ENCODE measurements around the gene ERAP2. TPM values are rescaled to one million over a fixed set of nuclear protein-coding genes. Genes with fewer than 3 reads are reported as not detected.

Gene ERAP2
- total RNA-seq, 1 experiment from 2014 or later, result 15.5 TPM

DNA sequence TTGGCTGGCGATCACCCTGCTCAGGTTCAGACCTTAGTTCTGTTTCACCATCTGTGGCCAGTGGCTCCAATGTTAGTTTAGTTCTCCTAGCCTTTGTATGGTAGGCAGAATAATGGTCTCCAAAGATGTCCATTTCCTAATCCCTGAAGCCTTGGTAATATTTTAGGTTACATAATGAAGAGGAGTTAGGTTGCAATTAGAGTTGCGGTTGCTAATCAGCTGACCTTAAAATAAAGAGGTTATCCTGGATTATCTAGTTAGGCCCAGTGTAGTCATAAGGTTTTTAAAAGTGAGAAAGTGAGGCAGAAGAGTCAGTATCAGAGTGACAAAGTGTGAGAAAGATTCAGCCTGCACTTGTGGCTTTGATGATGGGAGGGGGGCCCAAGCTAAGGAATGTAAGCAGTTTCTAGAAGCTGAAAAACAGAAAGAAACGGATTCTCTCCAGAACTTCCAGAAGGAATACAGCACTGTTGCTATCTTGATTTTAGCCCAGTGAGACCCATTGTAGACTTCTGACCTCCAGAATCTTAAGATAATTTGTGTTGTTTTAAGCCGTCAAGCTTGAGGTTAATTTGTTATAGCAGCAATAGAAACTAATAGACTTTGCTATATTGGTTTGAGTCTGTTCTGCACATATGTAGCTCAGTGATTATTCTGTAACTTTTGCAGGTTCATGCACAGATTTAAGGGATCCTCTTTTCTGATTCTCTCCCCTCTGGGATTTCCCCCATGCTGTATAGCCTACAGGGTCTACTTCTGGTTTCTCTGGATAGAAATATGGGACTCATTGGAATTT lies 81.2 kb downstream of the ERAP2 start:
- in situ Hi-C loops (cut with HindIII; ENCODE audit: low pct_unique_long_range_greater_than_20kb, low sequenced_read_pairs), result no loop called here

DNA sequence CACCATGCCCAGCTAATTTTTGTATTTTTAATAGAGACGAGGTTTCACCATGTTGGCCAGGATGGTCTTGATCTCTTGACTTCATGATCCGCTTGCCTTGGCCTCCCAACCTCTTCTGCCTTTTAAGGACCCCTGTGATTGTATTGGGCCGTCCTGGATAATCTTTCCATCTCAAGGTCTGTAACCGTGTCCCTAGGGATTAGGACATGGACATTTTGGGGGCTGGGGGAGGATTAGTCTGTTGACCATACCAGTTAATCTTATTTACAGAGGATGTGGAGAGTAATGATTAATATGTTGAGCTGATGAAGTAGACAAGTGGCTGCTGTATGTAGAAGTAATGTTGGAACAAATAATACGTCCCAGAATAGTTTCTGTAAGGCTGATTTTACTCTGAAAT lies 82.7 kb downstream of the ERAP2 start:
- no TSS peak for BruUV-seq (replicated peaks)
- POLR2A ChIA-PET, result no interaction called here

More for the DNA sequence above, 81.2 kb downstream of the ERAP2 start:
- Histone ChIP-seq H3K4me1 (ENCODE audit: control insufficient read depth, insufficient read depth, low read length) (peaks cover 3% of the 10 kb centered on the region; the same call in 1 of the 2 replicates), H3K4me3 (ENCODE audit: low read depth in 2 of 2, low read length in 2 of 2) (no peak overlapping the region), H3K27ac (ENCODE audit: low read length) (no peak overlapping the region), H3K27me3 (ENCODE audit: control insufficient read depth, insufficient read depth, low read length) (no peaks in the 10 kb centered on the region), H3K9me3 (ENCODE audit: control insufficient read depth, insufficient read depth, low read depth, low read length) (no peaks in the 10 kb centered on the region), H3K36me3 (ENCODE audit: control insufficient read depth, insufficient read depth, low read length) (no peaks in the 10 kb centered on the region)
- no TSS peak for BruUV-seq (replicated peaks)
- POLR2A ChIA-PET, result interaction anchor here (0.5 kb wide), 1 partner anchor 12 kb away, joined by 3 read pairs; no protein-coding TSS in a partner anchor
- intact Hi-C loops (cut with micrococcal nuclease; ENCODE audit: unreplicated experiment), result no loop called here
- CTCF ChIA-PET, result no interaction called here
- ATAC-seq, result no peak
- no peak for DNase-seq (ENCODE audit: low read depth, low spot score)
- TF ChIP-seq, protein P1, sequence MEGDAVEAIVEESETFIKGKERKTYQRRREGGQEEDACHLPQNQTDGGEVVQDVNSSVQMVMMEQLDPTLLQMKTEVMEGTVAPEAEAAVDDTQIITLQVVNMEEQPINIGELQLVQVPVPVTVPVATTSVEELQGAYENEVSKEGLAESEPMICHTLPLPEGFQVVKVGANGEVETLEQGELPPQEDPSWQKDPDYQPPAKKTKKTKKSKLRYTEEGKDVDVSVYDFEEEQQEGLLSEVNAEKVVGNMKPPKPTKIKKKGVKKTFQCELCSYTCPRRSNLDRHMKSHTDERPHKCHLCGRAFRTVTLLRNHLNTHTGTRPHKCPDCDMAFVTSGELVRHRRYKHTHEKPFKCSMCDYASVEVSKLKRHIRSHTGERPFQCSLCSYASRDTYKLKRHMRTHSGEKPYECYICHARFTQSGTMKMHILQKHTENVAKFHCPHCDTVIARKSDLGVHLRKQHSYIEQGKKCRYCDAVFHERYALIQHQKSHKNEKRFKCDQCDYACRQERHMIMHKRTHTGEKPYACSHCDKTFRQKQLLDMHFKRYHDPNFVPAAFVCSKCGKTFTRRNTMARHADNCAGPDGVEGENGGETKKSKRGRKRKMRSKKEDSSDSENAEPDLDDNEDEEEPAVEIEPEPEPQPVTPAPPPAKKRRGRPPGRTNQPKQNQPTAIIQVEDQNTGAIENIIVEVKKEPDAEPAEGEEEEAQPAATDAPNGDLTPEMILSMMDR (IDR thresholded peaks at IDR 0.05), result no peak
- no peak for TF ChIP-seq TCF7L2 (IDR thresholded peaks at IDR 0.05; ENCODE audit: low read depth, low read length)
- TF ChIP-seq SIN3A (IDR thresholded peaks at IDR 0.05; ENCODE audit: borderline replicate concordance, insufficient read depth, low read depth, low read length), result no peak
- TF ChIP-seq, protein P2, sequence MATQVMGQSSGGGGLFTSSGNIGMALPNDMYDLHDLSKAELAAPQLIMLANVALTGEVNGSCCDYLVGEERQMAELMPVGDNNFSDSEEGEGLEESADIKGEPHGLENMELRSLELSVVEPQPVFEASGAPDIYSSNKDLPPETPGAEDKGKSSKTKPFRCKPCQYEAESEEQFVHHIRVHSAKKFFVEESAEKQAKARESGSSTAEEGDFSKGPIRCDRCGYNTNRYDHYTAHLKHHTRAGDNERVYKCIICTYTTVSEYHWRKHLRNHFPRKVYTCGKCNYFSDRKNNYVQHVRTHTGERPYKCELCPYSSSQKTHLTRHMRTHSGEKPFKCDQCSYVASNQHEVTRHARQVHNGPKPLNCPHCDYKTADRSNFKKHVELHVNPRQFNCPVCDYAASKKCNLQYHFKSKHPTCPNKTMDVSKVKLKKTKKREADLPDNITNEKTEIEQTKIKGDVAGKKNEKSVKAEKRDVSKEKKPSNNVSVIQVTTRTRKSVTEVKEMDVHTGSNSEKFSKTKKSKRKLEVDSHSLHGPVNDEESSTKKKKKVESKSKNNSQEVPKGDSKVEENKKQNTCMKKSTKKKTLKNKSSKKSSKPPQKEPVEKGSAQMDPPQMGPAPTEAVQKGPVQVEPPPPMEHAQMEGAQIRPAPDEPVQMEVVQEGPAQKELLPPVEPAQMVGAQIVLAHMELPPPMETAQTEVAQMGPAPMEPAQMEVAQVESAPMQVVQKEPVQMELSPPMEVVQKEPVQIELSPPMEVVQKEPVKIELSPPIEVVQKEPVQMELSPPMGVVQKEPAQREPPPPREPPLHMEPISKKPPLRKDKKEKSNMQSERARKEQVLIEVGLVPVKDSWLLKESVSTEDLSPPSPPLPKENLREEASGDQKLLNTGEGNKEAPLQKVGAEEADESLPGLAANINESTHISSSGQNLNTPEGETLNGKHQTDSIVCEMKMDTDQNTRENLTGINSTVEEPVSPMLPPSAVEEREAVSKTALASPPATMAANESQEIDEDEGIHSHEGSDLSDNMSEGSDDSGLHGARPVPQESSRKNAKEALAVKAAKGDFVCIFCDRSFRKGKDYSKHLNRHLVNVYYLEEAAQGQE (IDR thresholded peaks at IDR 0.05; ENCODE audit: insufficient read depth in 1 of 2, low read depth in 2 of 2, low read length in 1 of 2), result no peak
- TF ChIP-seq POLR2AphosphoS5 (IDR thresholded peaks at IDR 0.05; ENCODE audit: low read depth, low read length), result no peak

More for the DNA sequence above, 82.7 kb downstream of the ERAP2 start:
- CTCF ChIA-PET, result no interaction called here
- Histone ChIP-seq H3K9me3 (ENCODE audit: control insufficient read depth, insufficient read depth, low read depth, low read length) (no peaks in the 10 kb centered on the region), H3K27me3 (ENCODE audit: control insufficient read depth, insufficient read depth, low read length) (no peaks in the 10 kb centered on the region), H3K27ac (ENCODE audit: low read length) (no peak overlapping the region), H3K4me3 (ENCODE audit: low read depth in 2 of 2, low read length in 2 of 2) (no peak overlapping the region), H3K4me1 (ENCODE audit: control insufficient read depth, insufficient read depth, low read length) (peaks cover 3% of the 10 kb centered on the region; the same call in 1 of the 2 replicates), H3K36me3 (ENCODE audit: control insufficient read depth, insufficient read depth, low read length) (no peaks in the 10 kb centered on the region)
- in situ Hi-C loops (cut with HindIII; ENCODE audit: low pct_unique_long_range_greater_than_20kb, low sequenced_read_pairs), result no loop called here
- intact Hi-C loops (cut with micrococcal nuclease; ENCODE audit: unreplicated experiment), result no loop called here
- DNase-seq (ENCODE audit: low read depth, low spot score), result no peak
- TF ChIP-seq TCF7L2 (IDR thresholded peaks at IDR 0.05; ENCODE audit: low read depth, low read length) (no peak), POLR2AphosphoS5 (IDR thresholded peaks at IDR 0.05; ENCODE audit: low read depth, low read length) (no peak), SIN3A (IDR thresholded peaks at IDR 0.05; ENCODE audit: borderline replicate concordance, insufficient read depth, low read depth, low read length) (no peak)
- TF ChIP-seq, protein P2 (IDR thresholded peaks at IDR 0.05; ENCODE audit: insufficient read depth in 1 of 2, low read depth in 2 of 2, low read length in 1 of 2), result no peak
- TF ChIP-seq, protein P1 (IDR thresholded peaks at IDR 0.05), result no peak
- no peak for ATAC-seq
